CD1c-positive myeloid dendritic cell (primary cell): ENCODE measurements around the gene SLCO6A1.
A peak's percentile ranks its signal among the peaks of the same experiment; 100 is the strongest.
"Not testable (repeated sequence)": the region's sequence is repeated elsewhere in the genome, so short reads cannot be mapped to it uniquely, and the experiment has no call there.

Source experiments
- DNase-seq: peaks from one replicate; pipeline ENCODE4 v3.0.0-alpha.2; 2016; ENCODE audit errors: extremely low spot score

Gene SLCO6A1

DNA sequence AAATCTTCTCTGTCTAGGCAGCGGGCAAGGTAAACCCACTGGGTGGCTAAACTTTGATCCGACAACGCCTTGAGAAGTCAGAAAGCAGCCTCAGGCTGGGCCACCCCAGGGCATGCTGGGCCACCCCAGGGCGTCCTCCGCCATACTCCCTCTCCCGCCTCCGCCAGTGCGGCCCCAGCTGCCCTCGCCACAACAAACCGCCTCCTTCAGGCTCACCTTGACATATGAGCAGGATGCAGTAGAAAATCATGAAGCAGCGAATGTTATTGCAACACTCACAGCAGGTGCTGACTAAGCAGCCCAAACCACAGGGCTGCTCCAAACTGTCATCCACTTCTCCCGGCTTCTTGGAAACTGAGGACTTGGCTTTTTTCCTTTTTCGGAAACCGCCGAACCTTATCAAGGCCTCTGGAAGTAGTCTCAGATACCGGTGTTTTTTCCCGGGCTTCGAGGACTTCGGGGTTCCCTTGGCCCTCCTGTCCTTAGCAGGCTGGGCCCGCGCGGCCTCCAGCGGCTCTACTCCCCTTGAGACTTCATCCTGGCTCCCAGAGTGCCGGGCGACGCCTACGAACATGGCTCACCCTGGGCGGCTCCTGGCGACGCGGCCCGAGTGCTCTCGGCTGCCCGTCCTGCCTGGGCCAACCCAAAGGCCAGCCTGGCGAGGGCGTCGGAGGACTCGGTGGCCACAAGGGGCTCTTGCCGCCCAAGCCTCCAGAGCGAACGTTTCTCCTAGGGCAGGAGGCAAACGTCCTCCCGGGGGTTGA, at the start of gene SLCO6A1:
Gene SLCO6A1 (minus strand): TSS at position 731 of the 764 bp plus-strand sequence. CDS start 157 bp downstream, at position 574.
- no peak for DNase-seq

DNA sequence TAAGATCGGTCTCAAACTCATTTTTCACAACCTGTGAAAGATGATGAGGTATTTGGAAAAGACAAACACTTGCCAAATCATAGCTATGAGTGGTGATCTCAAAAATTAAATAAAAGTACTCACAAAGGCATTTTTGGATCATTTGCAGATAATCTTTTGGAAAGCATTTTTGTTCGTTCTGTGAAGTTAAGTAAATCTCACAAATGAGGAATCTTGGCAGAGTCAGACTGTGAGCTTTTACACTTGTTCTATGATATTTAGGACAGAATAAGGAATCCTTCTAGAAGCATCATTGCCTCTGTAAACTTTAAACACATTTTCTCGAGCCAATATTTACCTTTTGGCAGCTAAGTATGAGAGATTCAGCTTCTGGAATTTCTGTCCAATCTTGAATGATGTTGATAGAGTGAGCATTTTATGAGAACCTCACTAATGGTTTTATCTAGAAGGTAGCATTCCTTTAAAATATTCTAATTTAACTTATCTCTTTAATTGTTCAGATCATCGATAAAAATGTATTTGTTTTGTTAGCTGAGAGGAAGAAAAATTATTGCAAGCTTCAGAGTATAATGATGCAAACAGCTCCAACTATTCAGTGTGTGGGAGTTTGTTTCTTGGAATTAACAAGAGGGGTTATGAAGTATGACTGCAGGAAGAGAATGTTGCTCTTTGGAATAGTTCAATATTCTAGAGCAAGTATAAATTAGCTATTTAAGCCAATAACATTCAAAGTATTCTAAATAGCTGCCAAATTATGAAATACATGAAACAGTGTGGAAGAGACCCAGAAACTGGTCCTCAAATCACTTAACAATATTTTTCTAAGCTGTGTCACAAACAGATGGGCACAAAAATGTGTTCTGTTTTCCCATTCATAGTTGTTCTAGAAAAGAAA, 48.6 kb upstream of the SLCO6A1 start:
- DNase-seq, result no peak

DNA sequence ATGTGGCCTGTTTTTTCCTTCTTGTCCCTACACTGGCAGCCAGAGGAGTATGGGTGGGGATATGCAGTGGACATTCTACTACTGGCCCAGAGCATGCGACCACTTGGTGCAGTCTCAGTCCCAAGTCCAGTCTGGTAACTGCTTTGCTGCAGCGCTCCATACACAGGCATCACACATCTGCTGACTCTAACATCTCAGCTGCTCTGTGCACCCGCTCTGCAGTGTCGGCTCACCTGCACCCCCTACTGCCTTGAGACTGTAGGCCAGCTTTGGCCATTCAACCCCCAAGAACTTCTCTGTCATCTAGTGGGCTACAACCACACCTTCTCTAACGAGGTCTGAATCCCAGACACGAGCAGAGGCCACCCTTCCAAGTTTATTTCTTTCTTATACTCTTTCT, 46.4 kb upstream of the SLCO6A1 start:
- DNase-seq, result no peak

- no peak for DNase-seq
Measured at GRCh38 chr5:102542057-102542456, 43.3 kb upstream of the SLCO6A1 start.

DNA sequence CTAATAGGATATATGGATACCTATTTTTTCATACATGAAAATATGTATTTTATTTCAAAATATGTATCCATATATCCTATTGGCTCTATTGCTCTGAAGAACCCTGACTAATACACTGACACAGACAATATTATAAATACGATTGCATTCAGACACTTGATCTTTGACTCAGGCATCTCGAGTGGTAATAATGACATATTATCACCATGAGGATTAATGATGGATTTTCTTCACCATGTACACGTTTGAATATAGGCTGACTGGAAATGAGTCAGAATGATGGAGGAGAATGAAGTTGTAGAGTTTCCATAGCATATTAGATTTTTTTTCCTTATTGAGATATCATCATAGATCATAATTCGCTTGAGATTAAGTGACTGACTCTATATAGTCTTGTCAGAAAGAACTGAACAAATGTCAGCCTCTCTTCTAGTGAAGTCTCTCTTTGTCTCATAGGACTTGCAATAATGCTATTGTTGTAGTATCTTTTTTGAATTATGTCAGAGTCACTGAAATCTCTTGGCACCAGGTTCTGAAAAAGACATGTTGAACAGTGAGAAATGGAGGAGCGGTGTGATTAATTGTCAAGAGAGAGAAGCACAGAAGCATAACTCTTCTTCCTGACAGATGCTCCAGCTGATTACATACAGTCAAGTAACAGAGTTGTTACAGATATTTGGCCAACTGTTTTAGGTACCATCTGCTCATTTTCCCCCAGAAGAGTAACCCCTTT, 41.4 kb upstream of the SLCO6A1 start:
- DNase-seq, result no peak

DNA sequence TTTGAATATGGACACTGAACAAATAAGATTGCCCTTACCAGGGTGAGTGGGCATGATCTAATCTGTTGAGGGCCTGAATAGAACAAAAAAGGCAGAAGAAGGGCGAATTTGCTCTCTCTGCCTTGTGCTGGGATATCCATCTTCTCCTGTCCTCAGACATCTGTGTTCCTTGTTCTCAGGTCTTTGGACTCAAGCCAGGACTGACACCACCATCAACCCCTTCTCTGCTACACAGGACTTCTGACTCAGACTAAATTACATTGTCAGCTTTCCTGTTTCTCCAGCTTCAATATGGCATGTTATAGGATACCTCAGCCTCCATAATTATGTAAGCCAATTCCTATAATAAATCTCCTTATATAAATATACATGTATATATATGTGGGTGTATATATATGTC, 40.8 kb upstream of the SLCO6A1 start:
- no peak for DNase-seq

DNA sequence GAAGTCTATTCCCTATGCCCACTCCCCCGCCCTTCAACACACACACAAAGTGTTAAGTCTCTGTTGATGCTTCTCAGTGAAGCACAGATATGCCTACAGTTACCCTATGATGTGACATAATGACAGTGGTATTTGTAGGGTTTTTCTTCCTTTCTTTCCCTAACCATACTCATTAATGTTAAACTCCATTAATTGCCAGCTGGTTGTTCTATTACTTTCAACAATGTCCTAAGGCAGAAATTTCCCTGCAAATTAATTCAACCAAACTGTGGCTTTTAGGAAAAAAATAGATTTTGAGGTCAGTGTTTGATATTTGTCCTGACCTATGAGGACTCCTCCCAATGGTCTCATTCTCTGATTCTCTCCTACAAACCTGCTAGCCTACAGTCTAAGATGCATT, 38.2 kb upstream of the SLCO6A1 start:
- no peak for DNase-seq

DNA sequence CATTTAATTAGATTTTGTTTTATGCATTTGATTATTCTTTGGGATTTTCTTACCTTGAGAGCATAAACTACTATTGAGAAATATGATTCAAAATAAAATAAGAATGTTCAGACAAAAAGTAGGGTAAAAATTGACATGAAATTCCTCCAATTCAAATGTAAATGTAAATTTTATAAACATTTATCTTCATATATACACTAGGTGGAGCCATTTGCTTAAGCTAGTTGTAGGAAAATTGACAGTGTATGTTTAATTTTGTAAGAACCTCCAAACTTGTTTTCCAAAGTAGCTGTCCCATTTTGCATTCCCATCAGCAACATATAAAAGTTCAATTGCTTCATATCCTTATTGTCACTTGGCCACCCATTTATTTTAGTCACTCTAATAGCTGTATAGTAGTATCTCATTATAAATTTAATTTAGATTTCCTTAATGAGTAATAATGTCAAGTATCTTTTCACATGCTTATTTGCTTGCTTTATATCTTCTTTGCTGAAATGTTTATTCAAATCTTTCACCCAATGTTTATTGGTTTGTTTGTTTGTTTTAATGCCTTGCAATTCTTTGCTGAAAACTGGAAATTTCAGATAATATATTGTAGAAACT, 37.6 kb upstream of the SLCO6A1 start:
- DNase-seq, result peak; percentile 19

DNA sequence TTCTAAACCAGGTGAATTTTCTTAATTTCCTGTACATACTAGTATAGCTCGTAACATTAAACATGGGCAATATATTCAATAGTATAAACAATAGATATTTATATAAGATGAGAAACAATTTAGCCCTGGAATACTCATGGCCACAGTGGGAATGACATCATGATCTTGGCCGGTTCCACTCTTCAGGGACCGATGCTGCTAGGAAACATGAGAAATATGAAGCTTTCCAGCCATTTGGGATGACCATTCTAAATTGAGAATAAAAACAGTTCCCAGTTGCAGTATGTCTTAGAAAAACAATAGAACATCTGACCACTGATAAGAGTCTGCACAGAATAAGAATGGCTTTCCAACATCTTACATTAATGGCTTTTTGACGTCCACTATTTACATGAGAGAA, 33.3 kb upstream of the SLCO6A1 start:
- no peak for DNase-seq

DNA sequence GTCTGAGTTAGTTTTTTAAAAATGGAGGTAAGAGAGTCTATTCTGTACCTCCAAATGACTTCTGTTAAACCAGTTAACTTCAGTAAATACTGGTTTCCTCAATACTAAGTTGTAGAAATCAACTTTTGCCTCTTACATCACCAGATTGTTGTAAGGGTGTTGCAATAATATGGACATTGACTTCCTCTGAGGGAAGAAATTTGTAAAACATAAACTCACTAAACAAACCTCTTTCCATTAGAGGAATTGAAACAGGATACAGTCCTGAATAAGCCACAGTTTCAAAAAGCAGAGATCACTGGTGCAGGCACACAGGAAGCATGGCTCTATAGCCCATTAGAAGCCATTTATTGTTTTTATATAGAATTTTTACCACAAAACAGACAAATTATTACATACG, 32.7 kb upstream of the SLCO6A1 start:
- DNase-seq, result peak; percentile 90

- DNase-seq, result no peak
Measured at GRCh38 chr5:102529447-102529846, 30.6 kb upstream of the SLCO6A1 start.

DNA sequence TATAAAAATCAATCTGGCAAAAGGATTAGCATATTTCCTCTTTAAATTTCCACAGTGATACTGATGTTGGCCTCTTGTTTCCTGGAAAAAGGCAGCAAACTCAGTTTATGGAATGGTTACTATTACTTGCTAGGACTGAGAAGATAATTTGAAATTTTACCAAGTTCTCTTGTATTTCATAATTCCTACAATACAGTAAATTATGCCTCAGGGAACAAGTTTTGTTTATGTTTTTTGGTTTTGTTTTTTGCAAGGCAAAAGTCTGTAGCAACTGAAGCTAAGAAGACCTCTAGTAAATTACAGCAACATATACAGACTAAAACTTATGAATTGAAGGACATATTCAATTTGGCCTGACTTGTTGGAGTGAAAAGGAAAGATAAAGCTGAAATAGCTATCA, 30.2 kb upstream of the SLCO6A1 start:
- no peak for DNase-seq

- no peak for DNase-seq
Measured at GRCh38 chr5:102528600-102528999, 29.8 kb upstream of the SLCO6A1 start.

- DNase-seq, result no peak
Measured at GRCh38 chr5:102527547-102527946, 28.7 kb upstream of the SLCO6A1 start.

GRCh38 chr5:102523541-102524175, 24.9 kb upstream of the SLCO6A1 start:
- peak; percentile 66 for DNase-seq

DNA sequence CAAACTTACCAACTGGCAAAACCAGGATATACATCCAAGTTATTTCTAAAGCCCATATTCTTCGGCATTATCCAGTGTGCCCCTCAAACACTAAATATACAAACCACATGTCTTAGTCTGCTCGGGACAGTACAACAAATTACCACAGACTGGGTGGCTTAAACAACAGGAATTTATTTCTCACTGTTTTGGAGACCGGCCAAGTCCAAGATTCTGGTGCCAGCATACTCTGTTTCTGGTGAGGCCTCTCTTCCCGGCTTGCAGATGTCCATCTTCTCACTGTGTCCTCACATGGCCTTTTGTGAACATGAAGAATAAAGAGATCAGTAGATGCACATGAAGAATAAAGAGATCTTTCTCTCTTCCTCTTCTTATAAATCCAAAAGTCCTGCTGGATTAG, 12.9 kb upstream of the SLCO6A1 start:
- no peak for DNase-seq

- DNase-seq, result not testable (repeated sequence)
Measured at GRCh38 chr5:102491261-102491914, 7.4 kb downstream of the SLCO6A1 start.

DNA sequence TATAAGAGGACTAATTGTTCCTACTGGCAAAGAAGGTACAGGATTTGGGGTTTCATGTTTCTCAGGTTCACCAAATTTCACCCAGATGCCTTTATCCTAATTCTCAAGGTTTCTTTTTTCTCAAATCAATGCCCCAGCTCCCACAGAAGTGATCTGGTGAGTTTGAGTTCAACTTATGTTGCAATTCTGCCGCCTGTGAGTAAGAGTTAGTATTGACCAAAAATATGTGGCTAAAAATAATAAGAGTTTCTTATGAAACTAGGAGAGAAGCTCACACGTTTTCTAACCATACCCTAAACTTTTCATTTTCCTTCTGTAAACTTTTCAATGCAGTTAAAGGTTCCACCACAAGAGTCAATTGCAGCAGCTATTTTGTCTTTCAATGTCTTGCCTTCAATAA, 15.1 kb downstream of the SLCO6A1 start:
- DNase-seq, result no peak

GRCh38 chr5:102481054-102481715, 17.6 kb downstream of the SLCO6A1 start:
- no peak for DNase-seq

GRCh38 chr5:102453716-102454115, 45.1 kb downstream of the SLCO6A1 start:
- no peak for DNase-seq
